ENCODE data around the gene IQUB. TPM values are rescaled to one million over a fixed set of nuclear protein-coding genes. Genes with fewer than 3 reads are reported as not detected.
"Not testable (repeated sequence)": the region's sequence is repeated elsewhere in the genome, so short reads cannot be mapped to it uniquely, and the experiment has no call there.

The IQUB gene
- total RNA-seq, 2 donors from 2014 or later: 2.0 to 4.8 TPM

GRCh38 chr7:123532343-123532742, 2.1 kb downstream of the IQUB start:
- H3K4me1 ChIP-seq (replicated peaks); DNase-seq (ENCODE audit: low spot score); H3K9me3 ChIP-seq; H3K27me3 ChIP-seq (replicated peaks; ENCODE audit: insufficient read depth); H3K36me3 ChIP-seq: not testable (repeated sequence)
- Histone ChIP-seq H3K27ac (peak overlapping the region in 1 of 2 donors; percentile 22), H3K4me3 (peak overlapping the region; percentile 24 to 28)
- whole genome bisulfite sequencing: 8% methylated on average over 6 of the region's 14 CpGs
- intact Hi-C loops (cut with DNase I): loop anchor here (5.0 to 10.0 kb wide), 2 partner anchors 378 to 645 kb away; partner anchors contain the start of gene CADPS2

GRCh38 chr7:123530035-123530591, 4.3 kb downstream of the IQUB start:
- H3K4me1 ChIP-seq (replicated peaks); DNase-seq (ENCODE audit: low spot score); H3K27ac ChIP-seq; H3K4me3 ChIP-seq; H3K9me3 ChIP-seq; H3K27me3 ChIP-seq (replicated peaks; ENCODE audit: insufficient read depth); H3K36me3 ChIP-seq: not testable (repeated sequence)
- 93% methylated on average over 13 of the region's 13 CpGs for WGBS
- intact Hi-C loops (cut with DNase I): loop anchor here (5.0 to 10.0 kb wide), 2 partner anchors 375 to 643 kb away; partner anchors contain the start of gene CADPS2

- H3K4me3 ChIP-seq: no peak overlapping the region
- no peaks in the 10 kb centered on the region for H3K27me3 ChIP-seq (replicated peaks; ENCODE audit: insufficient read depth)
- intact Hi-C loops (cut with DNase I): no loop called here
- no peaks in the 10 kb centered on the region for H3K4me1 ChIP-seq (replicated peaks)
- no peak overlapping the region for H3K27ac ChIP-seq
- DNase-seq (ENCODE audit: low spot score): no peak
- no peaks in the 10 kb centered on the region for H3K36me3 ChIP-seq
- TF ChIP-seq CTCF (IDR thresholded peaks at IDR 0.05) (no peak), POLR2A (IDR thresholded peaks at IDR 0.05) (no peak)
- WGBS: 96% methylated on average over 5 of the region's 5 CpGs
- H3K9me3 ChIP-seq: no peaks in the 10 kb centered on the region
These were observed 6.1 kb downstream of the IQUB start for GRCh38 chr7:123528265-123528664.

- H3K27me3 ChIP-seq (replicated peaks; ENCODE audit: insufficient read depth); H3K36me3 ChIP-seq; H3K27ac ChIP-seq; H3K9me3 ChIP-seq; H3K4me1 ChIP-seq (replicated peaks); H3K4me3 ChIP-seq; intact Hi-C loops (cut with DNase I); DNase-seq (ENCODE audit: low spot score): not testable (repeated sequence)
- 84% methylated on average over 22 of the region's 24 CpGs for WGBS
These were observed 6.6 kb downstream of the IQUB start for GRCh38 chr7:123527712-123528225.

GRCh38 chr7:123526533-123526932, 7.9 kb downstream of the IQUB start:
- 97% methylated on average over 6 of the region's 7 CpGs for WGBS
- H3K27me3 ChIP-seq (replicated peaks; ENCODE audit: insufficient read depth); H3K27ac ChIP-seq; intact Hi-C loops (cut with DNase I); DNase-seq (ENCODE audit: low spot score); H3K4me1 ChIP-seq (replicated peaks); H3K36me3 ChIP-seq; H3K9me3 ChIP-seq; H3K4me3 ChIP-seq: not testable (repeated sequence)

- Histone ChIP-seq H3K36me3 (no peaks in the 10 kb centered on the region), H3K9me3 (no peaks in the 10 kb centered on the region), H3K27me3 (replicated peaks; ENCODE audit: insufficient read depth) (no peaks in the 10 kb centered on the region), H3K4me1 (replicated peaks) (no peaks in the 10 kb centered on the region), H3K27ac (no peak overlapping the region), H3K4me3 (no peak overlapping the region)
- no peak for TF ChIP-seq CTCF (IDR thresholded peaks at IDR 0.05)
- TF ChIP-seq POLR2A (IDR thresholded peaks at IDR 0.05): no peak
- TF ChIP-seq POLR2AphosphoS5 (IDR thresholded peaks at IDR 0.05): no peak
- 42% methylated on average over 2 of the region's 2 CpGs for WGBS
- no peak for DNase-seq (ENCODE audit: low spot score)
- intact Hi-C loops (cut with DNase I): no loop called here
These were observed 12.3 kb downstream of the IQUB start for GRCh38 chr7:123522066-123522465.

GRCh38 chr7:123505221-123505620, 29.2 kb downstream of the IQUB start:
- WGBS: 91% methylated on average over 2 of the region's 2 CpGs
- intact Hi-C loops (cut with DNase I): no loop called here
- no peak overlapping the region for H3K4me3 ChIP-seq
- no peaks in the 10 kb centered on the region for H3K36me3 ChIP-seq
- no peak for DNase-seq (ENCODE audit: low spot score)
- no peaks in the 10 kb centered on the region for H3K4me1 ChIP-seq (replicated peaks)
- H3K27ac ChIP-seq: no peak overlapping the region
- no peaks in the 10 kb centered on the region for H3K27me3 ChIP-seq (replicated peaks; ENCODE audit: insufficient read depth)
- H3K9me3 ChIP-seq: no peaks in the 10 kb centered on the region
- TF ChIP-seq POLR2AphosphoS5 (IDR thresholded peaks at IDR 0.05) (no peak), CTCF (IDR thresholded peaks at IDR 0.05) (no peak), POLR2A (IDR thresholded peaks at IDR 0.05) (no peak)

Data from prostate gland (tissue), 2 donors.